Testis (tissue), 3 donors: ENCODE results near the gene UNC13C. TPM values are rescaled to one million over a fixed set of nuclear protein-coding genes. Genes with fewer than 3 reads are reported as not detected.

Experiments
- DNase-seq: peaks from one replicate; pipeline ENCODE4 v3.0.0-alpha.2; 2019
- H3K27ac ChIP-seq, 2 donors: fragments of 200-600 bp; sonication (generic); one replicate each; pipeline ENCODE4 v1.5.1; 2019
- H3K27me3 ChIP-seq: fragments of 200-600 bp; sonication (generic); one replicate; pipeline ENCODE4 v1.5.1; 2019
- H3K36me3 ChIP-seq: fragments of 200-600 bp; sonication (generic); one replicate; pipeline ENCODE4 v1.5.1; 2017; ENCODE audit warnings: low read depth; ENCODE audit errors: missing control alignments
- H3K4me1 ChIP-seq: fragments of 200-600 bp; sonication (generic); one replicate; pipeline ENCODE4 v1.5.1; 2019
- H3K4me3 ChIP-seq, 2 donors: fragments of 200-600 bp; sonication (generic); one replicate each; pipeline ENCODE4 v1.5.1; 2017 to 2019
- H3K9me3 ChIP-seq: fragments of 200-600 bp; sonication (generic); one replicate; pipeline ENCODE4 v1.5.1; 2017
- CTCF ChIP-seq, 3 experiments: fragments of 450-650 bp in 2 of 3; fragments of 200-600 bp in 1 of 3; sonication (generic) in 1 of 3; IDR thresholded peaks; one replicate each; pipeline ENCODE4 v1.5.1; 2016 to 2019; ENCODE audit warnings: antibody characterized with exemption in 3 of 3, mild to moderate bottlenecking in 2 of 3, moderate library complexity in 1 of 3
- POLR2A ChIP-seq: fragments of 450-650 bp; IDR thresholded peaks from one replicate; pipeline ENCODE4 v1.6.1; 2017; ENCODE audit warnings: antibody characterized with exemption, mild to moderate bottlenecking, moderate library complexity
- WGBS, 2 donors: methylation state at CpG; one replicate each; pipeline ENCODE4 v1.1.5; 2018; 5-methylcytosine and 5-hydroxymethylcytosine counted together
- intact Hi-C: fragments of 100-400 bp; cut with DNase I; formaldehyde crosslinking; loops from one replicate; pipeline ENCODE4 v1.15.1; 2023; ENCODE audit warnings: low total_unique reads
- polyA plus RNA-seq: library from polyadenylated mRNA; stranded (reverse); fragments of 350-450 nt; fragmentation: Illumina TruSeq; extraction: RNeasy Lipid Tissue Mini Kit (QIAGEN cat#74804); gene quantifications from one replicate; pipeline ENCODE4 v1.2.3, GENCODE V29; 2014; ENCODE audit warnings: low read depth, low replicate concordance; ENCODE audit not compliant: insufficient read depth
- total RNA-seq, 2 donors: library from RNA; depleted of rRNA; stranded (reverse); fragments of >200 nt; gene quantifications; one replicate each; pipeline ENCODE4 v1.2.3, GENCODE V29; 2016

The UNC13C gene
- total and polyA plus RNA-seq, 3 donors from 2014 or later: 6.1 to 24.7 (median 8.8) TPM

- H3K27ac ChIP-seq: no peak overlapping the region
- H3K27me3 ChIP-seq: no peaks in the 10 kb centered on the region
- no peaks in the 10 kb centered on the region for H3K9me3 ChIP-seq
- H3K4me1 ChIP-seq: no peaks in the 10 kb centered on the region
- no peaks in the 10 kb centered on the region for H3K36me3 ChIP-seq
- no peak for DNase-seq
- intact Hi-C loops: no loop called here
- H3K4me3 ChIP-seq: no peak overlapping the region
- TF ChIP-seq CTCF (IDR thresholded peaks at IDR 0.05): no peak
- TF ChIP-seq POLR2A: no peak
- 78 to 88% methylated on average over 2 of the region's 2 CpGs for WGBS, 2 donors
Measured at GRCh38 chr15:54618120-54618519, 639.9 kb downstream of the UNC13C start.

GRCh38 chr15:54619180-54619579 lies 640.9 kb downstream of the UNC13C start:
- DNase-seq: no peak
- intact Hi-C loops: no loop called here
- Histone ChIP-seq H3K9me3 (no peaks in the 10 kb centered on the region), H3K36me3 (no peaks in the 10 kb centered on the region), H3K27ac (no peak overlapping the region), H3K27me3 (no peaks in the 10 kb centered on the region), H3K4me1 (no peaks in the 10 kb centered on the region), H3K4me3 (no peak overlapping the region)
- 63 to 78% methylated on average over 3 of the region's 3 CpGs for WGBS, 2 donors
- TF ChIP-seq CTCF (IDR thresholded peaks at IDR 0.05) (no peak), POLR2A (no peak)

GRCh38 chr15:54620916-54621315 lies 642.7 kb downstream of the UNC13C start:
- Histone ChIP-seq H3K27ac (no peak overlapping the region), H3K27me3 (no peaks in the 10 kb centered on the region), H3K4me3 (no peak overlapping the region), H3K4me1 (no peaks in the 10 kb centered on the region), H3K9me3 (no peaks in the 10 kb centered on the region), H3K36me3 (no peaks in the 10 kb centered on the region)
- WGBS, 2 donors: 85 to 88% methylated on average over 3 of the region's 3 CpGs
- intact Hi-C loops: no loop called here
- no peak for DNase-seq
- no peak for TF ChIP-seq CTCF (IDR thresholded peaks at IDR 0.05)

DNA sequence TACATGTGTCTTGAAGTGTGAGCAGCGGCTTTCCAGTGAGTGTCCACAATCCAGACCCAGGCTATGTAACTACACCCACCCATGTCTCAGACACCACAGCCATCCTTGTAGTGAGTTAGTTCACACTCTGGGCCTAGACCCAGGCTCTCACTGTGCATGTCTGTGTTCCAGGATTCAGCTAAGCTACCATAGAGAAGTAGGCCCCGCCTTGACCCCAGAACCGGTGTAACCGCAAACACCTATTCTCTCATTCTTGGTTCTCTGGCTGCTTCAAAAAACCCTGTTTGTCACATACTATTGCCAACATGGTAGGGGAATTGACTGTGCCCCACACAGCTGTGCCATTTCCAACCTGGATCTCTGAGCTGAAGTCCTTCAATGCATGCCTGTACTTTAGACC lies 657.9 kb downstream of the UNC13C start:
- WGBS, 2 donors: 92 to 100% methylated on average over 4 of the region's 4 CpGs

More for the DNA sequence above, 657.9 kb downstream of the UNC13C start:
- DNase-seq: no peak
- H3K36me3 ChIP-seq: no peaks in the 10 kb centered on the region
- H3K4me3 ChIP-seq: no peak overlapping the region
- TF ChIP-seq POLR2A (no peak), CTCF (IDR thresholded peaks at IDR 0.05) (no peak)
- intact Hi-C loops: no loop called here
- no peak overlapping the region for H3K27ac ChIP-seq
- H3K27me3 ChIP-seq: no peaks in the 10 kb centered on the region
- H3K9me3 ChIP-seq: no peaks in the 10 kb centered on the region
- H3K4me1 ChIP-seq: no peaks in the 10 kb centered on the region
